GM19395 (cell line): ENCODE measurements around the gene IL15.
"Not testable (repeated sequence)": the region's sequence is repeated elsewhere in the genome, so short reads cannot be mapped to it uniquely, and the experiment has no call there.

Source experiments
- ATAC-seq: cut with Tn5 transposase; IDR thresholded peaks from one replicate; pipeline ENCODE4 v1.9.1; 2021; ENCODE audit warnings: mild to moderate bottlenecking, moderate library complexity; ENCODE audit not compliant: unreplicated experiment

Gene IL15

DNA sequence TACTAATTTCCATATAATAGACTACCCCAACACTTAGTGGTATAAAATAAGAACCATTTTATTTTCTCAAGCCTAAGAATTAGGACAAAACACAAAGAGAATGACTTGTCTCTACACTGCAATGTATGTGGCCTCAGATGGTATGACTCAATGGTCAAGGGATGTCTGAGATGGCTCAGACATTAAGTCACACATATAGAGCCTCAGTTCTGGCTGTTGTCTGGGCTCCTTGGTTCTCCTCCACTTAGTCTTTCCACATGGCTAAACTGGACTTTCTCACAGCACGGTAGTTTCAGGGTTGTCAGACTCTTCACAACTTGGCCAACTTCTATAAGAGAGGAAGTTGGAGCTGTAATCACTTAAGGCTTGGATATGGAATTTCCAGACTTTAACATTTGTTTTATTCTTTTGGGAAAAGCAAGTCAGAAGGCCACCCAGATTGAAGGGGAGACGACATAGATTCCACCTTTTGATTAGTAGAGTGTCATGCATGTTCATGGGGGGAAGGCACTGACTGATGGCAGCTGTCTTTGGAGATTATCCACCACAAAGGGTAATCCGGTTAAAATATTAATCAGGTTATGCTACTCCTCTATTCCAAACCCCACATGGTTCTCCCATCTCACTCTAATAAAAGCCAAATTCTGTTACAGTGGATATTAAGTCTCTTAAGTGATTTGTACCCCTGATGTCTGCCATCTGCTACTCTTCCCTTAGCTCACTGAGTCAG lies 9.4 kb downstream of the IL15 start:
- ATAC-seq: no peak

DNA sequence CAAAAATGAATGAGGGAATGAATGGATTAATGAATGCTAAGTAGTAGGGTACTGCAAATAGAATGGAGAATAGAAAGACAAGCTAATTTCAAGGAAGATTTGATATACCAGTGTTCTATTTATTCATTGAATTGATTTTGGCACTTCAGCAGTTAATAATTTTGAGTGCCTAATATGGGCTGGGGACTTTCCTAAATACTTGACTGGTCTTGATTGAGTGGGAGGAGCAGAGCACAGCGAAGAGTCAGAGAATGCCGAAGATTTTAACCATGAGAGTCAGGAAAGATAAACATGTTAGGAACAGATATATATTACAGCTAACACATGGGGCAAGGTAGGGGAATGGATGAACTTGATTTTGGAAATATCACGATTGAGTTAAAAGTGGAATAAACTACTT lies 10.6 kb downstream of the IL15 start:
- no peak for ATAC-seq

DNA sequence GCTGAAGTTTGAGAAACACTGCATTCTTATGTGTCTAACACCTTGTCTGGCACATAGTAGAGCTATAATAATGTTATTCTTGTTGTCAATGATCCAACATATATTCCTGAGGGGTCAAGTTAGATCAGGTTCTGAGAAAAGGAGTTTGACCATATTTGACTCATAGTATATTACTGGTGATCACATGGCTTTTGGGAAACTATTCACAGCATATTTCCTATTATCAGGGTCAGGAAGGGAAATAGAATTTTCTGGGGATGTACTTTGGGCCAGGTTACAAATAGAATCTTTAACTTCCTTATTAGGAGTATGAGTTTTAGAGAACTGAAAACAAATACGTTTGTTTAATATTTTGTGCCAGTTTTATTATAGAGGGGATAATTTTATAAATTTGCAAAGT lies 11.6 kb downstream of the IL15 start:
- ATAC-seq: no peak

DNA sequence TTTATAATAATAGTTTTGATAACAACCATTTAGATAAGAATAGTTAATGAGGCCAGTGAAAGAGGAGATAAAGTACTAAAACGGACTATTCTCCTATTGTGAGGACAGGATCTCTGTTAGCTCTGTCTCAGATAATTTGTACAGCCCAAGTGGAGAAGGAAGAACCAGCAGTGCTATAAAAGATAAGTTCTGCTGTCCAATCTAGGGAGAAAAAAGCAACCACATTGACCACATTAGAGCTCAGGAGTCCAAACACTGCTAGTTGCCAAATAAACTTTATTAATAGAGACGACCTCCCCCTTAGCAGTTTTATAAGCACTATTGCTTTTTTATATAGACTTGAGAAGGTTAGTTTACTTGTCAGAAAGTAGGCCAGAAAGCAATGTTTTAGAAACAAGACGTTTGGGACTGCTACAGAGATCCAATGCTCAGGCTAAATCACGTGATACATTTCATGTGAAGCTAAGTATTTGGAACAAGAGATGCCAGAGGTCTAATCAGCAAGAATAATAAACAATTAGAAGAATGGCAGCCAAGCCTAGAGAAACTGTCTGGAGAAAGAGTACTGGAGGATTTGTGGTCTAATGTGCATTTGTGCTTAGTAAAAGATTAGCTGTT lies 15.9 kb downstream of the IL15 start:
- ATAC-seq: no peak

DNA sequence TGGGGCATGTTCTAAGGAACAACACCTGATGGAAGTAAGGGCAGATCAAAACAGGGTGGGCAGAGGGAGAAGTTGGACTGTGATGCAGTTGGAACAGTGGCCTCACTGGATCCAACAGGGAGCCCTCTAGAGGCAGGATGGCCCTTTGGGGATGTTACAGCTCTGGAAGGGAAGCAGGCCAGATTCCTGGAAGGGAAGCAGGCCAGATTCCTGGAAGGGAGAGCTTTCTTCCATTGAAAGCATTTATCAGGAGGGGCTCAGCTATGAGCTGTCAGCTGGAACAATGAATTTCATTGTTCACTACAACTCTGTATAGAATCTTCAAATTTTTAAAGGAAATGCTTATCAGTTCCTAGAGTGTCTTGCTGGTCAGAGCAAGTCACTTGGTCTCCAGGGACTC lies 17.7 kb downstream of the IL15 start:
- ATAC-seq: no peak

DNA sequence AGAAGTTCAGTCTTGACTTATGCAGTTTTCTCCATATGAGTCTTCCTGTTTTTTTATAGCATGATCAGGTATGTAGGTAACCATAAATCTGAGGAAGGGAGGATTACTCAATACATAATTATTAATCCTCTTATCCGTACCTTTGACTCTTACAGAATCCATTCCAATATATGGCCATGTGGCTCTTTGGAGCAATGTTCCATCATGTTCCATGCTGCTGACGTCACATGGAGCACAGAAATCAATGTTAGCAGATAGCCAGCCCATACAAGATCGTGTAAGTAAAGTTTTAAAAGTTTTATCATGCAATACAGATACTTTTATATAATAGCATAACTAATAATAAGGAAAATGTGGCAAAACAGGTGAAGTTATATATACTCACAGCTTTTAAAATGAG lies 19.6 kb downstream of the IL15 start:
- ATAC-seq: no peak

DNA sequence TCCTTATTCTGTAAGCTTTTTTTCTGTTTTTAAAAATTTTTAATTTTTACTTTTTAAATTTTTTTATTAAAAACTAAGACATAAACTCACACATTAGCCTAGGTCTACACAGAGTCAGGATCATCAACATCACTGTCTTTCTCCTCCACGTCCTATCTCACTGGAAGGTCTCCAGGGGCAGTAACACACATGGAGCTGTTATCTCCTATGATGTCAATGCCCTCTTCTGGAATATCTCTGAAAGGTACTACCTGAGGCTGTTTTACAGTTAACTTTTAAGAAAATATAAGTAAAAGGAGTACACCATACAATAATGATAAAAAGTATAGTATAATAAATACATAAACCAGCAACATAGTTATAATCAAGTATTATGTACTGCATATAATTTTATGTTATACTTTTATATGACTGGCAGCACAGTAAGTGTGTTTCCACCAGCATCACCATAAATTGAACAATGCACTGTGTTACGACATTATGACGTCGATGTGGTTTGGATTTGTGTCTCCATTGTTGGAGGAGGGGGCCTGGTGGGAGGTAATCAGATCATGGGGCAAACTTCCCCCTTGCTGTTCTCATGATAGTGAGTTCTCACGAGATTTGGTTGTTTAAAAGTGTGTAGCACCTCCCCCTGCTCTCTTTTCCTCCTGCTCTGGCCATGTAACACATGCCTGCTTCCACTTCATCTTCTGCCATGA lies 21.3 kb downstream of the IL15 start:
- ATAC-seq: peak; percentile 21

DNA sequence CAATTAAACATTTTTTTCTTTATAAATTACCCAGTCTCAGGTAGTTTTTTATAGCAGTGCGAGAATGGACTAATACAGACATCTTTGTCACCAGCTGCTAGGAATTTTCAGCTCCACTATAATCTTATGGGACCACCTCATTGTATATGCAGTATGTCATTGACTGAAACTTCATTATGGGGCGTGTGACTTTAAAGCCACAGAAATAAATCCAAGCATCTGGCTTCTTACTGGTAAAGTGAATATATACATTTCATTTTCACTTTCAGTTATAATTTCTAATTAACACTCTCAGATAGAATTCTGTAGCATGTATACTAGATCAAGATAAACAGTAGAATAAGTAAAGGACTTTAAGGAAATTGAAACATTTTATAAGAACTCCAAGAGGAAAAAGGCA lies 21.9 kb downstream of the IL15 start:
- peak; percentile 64 for ATAC-seq

DNA sequence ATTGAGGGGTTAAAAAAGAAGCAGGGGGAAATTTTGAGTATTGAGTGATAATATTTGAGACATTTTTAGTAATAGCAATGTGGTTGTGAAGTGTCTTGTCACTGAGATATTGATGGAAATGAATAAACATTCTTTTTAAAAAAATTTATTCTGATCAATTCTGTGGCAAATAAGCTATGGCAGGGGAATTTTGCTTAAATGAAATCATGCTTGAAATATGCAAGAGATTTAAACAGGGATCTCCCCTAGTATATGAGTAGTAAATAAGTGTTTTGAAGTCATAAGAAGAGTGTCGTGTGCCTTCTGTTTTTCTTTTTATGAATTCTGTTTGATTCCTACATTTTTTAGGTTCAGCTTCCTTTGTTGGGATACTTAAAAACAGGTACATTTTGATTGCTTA lies 23.2 kb downstream of the IL15 start:
- no peak for ATAC-seq

DNA sequence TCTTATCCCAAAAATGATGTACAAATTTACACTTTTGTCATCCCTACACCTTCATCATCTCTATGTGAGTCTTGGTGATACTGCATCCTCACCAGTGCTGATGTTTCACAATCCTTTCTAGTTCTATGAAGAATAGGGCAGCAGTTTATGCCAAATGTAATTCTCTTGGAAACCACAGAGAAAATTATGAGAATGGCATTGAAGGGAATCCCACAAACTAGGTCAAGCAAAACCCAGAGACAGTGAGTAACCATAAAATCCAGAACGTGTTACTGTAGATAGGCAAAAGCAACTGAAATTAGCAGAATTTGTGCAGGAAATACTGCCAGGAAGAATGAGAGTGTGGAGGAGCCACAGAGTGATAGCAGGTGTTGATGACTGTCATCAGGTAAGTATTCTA lies 24.5 kb downstream of the IL15 start:
- no peak for ATAC-seq

DNA sequence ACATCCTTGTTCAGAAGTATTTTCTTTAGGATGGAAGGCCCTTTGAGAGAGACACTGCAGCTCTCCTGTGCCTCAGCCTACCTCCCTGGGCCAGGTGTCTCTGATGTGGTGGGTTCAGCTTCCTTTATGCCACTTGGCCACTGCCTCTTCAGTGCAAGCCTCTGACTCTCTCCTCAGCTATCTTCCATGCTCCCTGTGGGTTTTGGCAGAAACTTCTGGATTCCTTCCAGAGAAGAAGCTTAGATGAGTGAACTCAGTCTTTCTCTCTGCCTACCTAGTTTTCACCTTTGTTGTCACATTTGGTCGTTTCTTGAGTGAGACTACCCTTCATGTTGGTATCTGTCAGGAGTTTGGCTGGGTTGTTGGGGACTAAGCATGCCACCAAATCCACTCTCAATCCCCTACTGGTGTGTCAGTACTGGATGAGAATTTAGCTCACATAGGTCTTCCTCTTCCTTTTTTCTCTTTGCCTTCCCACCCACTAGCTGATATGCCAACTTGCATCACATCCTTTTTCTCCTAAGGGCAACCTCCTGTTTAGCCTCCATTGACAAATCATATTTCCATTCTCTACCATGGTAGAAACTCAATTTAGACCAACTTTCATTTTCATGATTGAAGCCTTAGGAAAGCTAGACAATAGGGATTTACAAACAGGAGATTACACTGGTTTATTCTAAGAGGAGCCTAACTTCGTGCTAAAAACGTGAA lies 32.0 kb downstream of the IL15 start:
- ATAC-seq: no peak

DNA sequence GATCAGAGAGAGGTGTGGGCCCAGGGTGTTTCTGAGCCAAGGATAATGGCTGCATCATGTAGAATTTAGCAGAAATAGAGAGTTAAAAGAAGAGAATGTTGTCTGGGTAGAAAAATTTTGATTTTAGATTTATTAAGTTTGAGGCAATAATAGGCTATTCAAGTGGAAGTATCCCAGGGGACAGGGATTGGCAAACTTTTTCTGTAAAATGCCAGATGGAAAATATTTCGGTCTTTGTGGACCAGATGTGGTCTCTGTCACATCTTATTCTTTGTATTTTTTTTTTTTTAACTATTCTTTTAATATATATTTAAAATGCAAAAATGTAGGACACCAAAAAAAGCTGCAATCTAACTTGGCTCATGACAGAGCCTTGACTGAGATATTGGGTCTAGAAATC lies 33.1 kb downstream of the IL15 start:
- ATAC-seq: no peak

DNA sequence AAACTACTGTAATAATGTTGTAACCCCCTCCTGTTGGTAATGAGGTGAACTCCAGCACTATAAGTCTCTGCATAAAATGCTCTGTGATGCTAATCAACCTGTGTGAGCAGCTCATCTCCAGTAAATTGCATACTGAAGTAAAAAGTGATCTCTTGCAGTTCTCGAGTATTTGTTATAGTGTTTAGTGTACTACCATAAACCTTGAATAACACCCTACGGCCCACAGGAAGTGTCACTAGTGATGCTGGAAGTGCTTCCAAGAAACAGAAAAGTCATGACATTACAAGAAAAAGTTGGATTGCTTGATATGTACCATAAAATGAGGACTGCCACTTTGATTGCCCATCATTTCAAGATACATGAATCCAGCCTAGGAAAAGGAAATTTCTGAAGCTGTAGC lies 39.0 kb downstream of the IL15 start:
- no peak for ATAC-seq

DNA sequence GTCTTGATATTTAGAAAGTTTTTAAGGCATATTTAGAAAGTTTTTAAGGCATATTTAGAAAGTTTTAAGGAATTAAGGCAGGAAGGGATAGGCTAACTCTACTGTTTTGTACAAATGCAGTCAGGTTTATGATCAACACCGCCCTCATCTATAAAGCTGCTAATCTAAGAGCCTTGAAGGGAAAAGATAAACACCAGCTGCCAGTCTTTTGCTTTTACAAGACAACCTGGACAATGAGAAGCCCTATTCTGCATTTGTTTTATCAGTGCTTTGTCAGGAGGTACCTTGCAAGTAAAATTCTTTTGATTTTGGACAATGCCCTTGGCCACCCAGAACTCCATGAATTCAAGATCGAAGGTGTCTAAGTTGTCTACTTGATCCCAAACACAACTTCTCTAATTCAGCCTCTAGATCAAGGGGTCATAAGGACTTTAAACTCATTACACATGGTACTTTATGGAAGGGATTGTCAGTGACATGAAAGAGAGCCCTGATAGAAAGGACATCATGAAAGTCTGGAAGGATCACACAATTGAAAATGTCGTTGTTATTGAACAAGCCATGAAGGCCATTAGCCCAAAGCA lies 39.8 kb downstream of the IL15 start:
- ATAC-seq: no peak

DNA sequence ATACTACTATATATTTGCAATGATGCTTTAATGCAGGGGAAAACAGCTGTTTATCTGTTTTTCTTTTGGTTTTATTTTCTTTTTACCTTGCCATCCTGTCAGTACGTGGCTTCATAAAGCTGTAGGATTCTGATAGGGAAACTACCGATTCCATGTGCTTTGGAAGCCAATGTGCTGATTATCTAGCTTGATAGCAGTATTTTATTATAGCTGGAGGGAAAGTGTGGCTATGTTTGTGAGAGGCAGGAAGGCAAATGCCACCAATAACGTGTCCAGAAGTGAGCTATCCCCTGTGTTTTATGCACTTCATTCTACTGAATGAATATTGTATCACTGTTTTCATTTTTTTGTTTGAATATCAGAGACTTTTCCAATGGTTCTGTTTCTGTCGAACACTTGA lies 43.7 kb downstream of the IL15 start:
- no peak for ATAC-seq

DNA sequence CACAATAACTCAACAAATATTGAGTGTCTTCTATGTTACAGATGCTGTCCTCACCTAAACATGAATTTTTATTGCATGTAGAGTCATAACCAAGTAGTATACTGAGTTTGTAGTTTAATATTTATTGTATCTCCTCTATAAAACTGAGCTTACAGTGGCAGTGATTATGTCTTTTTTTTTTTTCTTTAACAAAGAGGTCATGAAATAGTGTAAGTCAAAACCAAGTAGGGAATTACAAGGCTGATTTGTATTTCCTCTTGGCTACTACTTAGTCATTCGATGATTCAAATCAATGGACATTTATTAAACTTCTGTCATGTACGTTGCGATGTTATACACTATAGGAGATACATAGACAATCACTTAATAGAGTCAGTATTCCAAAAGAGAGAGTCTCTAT lies 48.4 kb downstream of the IL15 start:
- ATAC-seq: no peak

DNA sequence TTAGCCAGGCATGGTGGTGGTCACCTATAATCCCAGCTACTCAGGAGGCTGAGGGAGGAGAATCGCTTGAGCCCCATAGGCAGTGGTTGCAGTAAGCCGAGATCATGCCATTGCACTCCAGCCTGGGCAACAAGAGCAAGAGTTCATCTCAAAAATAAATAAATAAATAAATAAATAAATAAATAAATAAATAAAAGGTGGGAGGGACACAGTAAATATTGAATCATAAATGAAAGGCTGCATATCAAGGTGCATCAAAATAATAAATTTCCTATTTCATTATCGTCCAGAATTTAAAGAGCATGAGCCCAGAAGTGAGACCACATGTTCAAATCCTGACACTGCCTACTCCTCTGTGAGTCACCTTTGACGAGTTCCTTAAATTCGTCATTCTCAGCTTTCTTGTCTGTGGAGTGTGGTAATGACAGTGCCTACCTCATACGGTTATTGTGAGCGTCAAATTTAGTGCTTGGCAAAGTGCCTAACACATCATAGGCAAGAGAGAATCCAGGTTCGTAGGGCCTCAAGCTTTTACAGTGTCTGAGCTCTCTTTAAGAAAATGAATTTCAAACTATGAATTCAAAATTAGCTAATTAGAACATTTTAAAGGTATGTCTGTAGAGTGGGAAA lies 49.9 kb downstream of the IL15 start:
- no peak for ATAC-seq

DNA sequence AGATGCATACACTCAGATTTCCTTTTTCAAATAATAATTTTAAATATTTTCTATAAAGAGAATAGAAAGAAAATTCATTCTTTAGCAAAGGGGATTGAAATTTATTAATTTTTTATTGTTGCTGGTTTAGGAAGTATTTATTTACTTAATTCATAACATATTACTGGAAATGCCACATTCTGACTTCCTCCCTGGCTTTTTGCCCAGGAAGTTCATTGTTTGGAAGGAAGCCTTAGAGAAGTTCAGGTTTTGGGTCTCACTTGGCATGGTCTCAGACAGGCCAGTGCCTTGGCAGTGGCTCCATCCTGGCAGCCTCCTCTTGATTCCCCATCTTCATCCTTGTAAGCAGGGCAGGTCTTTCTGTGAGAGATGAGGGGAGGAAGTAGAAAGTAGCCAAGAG lies 50.5 kb downstream of the IL15 start:
- ATAC-seq: no peak

DNA sequence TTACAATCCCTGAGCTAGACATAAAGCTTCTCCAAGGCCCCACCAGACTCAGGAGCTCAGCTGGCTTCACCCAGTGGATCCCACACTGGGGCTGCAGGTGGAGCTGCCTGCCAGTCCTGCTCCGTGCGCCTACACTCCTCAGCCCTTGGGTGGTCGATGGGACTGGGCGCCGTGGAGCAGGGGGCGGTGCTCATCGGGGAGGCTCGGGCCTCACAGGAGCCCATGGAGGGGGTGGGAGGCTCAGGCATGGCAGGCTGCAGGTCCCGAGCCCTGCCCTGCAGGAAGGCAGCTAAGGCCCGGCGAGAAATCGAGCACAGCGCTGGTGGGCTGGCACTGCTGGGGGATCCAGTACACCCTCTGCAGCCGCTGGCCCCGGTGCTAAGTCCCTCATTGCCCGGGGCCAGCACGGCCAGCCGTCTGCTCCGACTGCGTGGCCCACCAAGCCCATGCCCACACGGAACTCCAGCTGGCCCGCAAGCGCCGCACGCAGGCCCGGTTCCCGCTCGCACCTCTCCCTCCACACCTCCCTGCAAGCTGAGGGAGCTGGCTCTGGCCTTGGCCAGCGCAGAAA lies 53.4 kb downstream of the IL15 start:
- not testable (repeated sequence) for ATAC-seq

DNA sequence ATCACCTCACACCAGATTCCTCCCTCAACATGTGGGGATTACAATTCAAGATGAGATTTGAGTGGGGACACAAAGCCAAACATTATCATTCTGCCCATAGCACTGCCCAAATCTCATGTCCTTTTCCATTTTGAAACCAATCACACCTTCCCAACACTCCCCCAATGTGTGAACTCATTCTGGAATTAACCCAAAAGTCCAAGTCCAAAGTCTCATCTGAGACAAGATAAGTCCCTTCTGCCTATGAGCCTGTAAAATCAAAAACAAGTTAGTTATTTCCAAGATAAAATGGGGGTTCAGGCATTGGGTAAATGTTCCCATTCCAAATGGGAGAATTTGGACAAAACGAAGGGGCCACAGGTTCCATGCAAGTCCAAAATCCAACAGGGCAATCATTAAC lies 54.9 kb downstream of the IL15 start:
- ATAC-seq: not testable (repeated sequence)

DNA sequence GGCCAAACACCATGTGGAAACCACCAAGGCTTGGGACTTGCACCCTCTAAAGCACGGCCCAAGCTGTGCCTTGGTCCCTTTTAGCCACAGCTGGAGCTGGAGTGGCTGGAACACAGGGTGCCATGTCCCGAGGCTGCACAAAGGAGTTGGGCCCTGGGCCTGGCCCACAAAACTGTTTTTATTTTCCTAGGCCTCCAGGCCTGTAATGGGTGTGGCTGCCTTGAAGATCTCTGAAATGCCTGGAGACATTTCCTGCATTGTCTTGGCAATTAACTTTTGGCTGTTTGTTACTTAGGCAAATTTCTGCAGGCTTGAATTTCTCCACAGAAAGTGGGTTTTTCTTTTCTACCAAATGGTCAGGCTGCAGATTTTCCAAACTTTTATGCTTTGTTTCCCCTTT lies 55.7 kb downstream of the IL15 start:
- no peak for ATAC-seq
